IPS-18c (cell line): ENCODE data around the gene SLC4A1AP.
"Not testable (repeated sequence)": the region's sequence is repeated elsewhere in the genome, so short reads cannot be mapped to it uniquely, and the experiment has no call there.

Source experiments
- H3K4me3 ChIP-seq: 2 replicates; pipeline ENCODE4 v1.7.0; 2013; ENCODE audit warnings: low read depth, mild to moderate bottlenecking, low read length, moderate library complexity; ENCODE audit not compliant: insufficient read depth
- H3K9me3 ChIP-seq: one replicate; pipeline ENCODE4 v1.6.1; 2013; ENCODE audit warnings: mild to moderate bottlenecking, low read length, moderate library complexity; ENCODE audit not compliant: control insufficient read depth, insufficient read depth

Gene SLC4A1AP

DNA sequence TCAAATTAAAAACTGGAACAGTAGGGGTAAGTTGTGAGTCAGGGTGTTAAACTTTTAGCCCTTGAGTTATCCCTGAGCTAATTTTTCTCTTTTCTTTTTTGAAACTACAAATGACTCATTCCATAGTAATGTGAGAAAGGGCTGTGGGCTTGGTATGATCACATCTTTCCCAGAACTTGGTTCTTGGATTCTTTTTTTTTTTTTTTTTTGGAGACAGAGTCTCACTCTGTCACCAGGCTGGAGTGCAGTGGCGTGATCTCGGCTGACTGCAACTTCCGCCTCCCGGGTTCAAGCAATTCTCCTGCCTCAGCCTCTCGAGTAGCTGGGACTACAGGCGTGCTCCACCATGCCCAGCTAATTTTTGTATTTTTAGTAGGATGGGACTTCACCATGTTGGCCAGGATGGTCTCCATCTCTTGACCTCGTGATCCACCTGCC is 18.7 kb downstream of the SLC4A1AP start:
- H3K4me3 ChIP-seq, H3K9me3 ChIP-seq: not testable (repeated sequence)

DNA sequence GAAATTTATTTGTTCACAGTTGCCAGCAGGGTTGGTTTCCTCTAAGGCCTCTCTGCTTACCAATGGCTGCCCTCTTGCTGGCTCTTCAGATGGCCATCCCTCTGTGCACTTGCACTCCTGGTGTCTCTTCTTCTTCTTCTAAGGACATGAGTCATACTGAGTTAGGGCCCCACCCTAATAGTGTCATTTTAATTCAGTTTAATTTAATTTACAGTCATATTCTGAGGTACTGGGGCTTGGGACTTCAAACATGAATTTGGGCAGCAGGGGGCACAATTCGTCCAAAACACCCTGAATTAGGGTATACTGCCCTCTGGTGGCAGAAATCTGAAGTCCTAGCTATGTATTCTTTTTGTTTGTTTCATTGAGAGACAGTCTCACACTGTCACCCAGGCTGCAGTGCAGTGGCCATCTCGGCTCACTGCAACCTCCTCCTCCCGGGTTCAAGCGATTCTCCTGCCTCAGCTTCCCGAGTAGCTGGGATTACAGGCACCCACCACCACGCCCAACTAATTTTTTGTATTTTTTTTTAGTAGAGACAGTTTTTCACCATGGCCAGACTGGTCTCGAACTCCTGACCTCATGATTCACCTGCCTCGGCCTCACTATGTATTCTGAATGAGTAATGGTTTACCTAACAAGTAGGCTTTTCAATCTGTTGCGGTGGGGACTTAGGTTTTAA is 19.8 kb downstream of the SLC4A1AP start:
- H3K9me3 ChIP-seq = no peaks in the 10 kb centered on the region
- no peak overlapping the region for H3K4me3 ChIP-seq

DNA sequence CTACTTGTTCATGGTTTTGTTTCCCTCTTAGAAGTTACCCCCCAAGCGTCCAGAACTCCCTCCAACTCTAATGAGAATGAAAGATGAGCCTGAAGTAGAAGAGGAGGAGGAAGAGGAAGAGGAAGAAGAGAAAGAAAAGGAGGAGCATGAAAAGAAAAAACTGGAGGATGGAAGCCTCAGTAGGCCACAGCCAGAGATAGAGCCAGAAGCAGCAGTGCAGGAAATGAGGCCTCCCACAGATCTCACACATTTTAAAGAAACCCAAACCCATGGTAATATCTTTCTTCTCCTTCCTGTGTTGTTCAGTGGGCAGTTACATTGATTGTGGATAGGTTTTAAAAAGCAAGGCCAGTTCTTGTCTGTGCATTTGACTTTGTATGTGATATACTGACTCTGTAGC is 21.3 kb downstream of the SLC4A1AP start:
- H3K9me3 ChIP-seq, H3K4me3 ChIP-seq: not testable (repeated sequence)

DNA sequence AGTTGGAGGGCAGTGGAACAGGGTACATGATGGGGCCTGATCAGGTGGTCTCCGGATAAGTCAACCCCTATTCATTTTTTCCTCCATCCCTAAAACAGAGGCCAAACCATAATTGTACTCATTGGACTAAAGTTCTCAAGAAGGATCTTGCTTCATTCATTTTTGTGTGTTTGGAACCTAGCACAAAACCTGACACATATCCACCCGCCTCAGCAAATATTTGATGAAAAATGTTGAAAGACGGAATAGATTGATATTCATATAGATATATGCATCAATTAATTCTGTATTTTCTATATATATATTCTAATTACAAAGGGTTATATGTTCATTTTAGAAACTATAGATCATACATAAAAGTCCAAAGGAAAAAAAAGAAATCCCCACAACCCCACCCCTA is 21.9 kb downstream of the SLC4A1AP start:
- no peak overlapping the region for H3K4me3 ChIP-seq

DNA sequence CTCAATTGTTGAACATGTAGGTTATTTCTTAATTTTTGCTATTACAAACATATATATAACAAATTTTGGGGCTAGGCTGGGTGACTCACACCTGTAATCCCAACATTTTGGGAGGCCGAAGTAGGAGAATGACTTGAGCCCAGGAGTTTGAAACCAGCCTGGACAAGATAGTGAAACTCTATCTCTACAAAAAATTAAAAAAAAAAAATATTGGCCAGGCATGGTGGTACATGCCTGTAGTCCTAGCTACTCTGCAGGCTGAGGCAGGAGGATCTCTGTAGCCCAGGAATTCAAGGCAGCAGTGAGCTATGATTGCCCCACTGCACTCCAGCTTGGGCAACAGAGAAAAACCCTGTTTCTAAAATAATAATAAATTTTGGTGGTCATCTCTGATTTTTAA is 23.5 kb downstream of the SLC4A1AP start:
- Histone ChIP-seq H3K9me3 (no peaks in the 10 kb centered on the region), H3K4me3 (no peak overlapping the region)

More for the DNA sequence above, 21.9 kb downstream of the SLC4A1AP start:
- H3K9me3 ChIP-seq = no peaks in the 10 kb centered on the region

DNA sequence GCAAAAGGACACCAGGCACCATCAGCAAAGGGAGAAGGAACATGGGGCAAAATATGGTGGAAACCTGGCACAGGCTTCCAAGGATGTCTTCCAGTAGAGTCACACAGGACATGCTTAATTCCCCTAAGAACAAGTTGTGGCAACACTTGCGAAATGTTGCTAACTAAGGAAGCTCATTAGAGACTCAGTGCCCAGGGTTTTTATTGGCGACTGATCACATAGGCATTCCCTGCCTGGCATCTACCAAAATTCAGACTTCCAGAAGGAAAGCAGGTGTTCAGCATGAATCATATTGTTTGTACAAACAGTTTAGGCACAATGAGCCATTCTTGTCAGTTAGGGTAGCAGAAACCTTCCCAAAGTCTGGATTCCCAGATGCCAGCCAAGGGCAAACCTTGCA is 25.7 kb downstream of the SLC4A1AP start:
- H3K4me3 ChIP-seq = no peak overlapping the region

DNA sequence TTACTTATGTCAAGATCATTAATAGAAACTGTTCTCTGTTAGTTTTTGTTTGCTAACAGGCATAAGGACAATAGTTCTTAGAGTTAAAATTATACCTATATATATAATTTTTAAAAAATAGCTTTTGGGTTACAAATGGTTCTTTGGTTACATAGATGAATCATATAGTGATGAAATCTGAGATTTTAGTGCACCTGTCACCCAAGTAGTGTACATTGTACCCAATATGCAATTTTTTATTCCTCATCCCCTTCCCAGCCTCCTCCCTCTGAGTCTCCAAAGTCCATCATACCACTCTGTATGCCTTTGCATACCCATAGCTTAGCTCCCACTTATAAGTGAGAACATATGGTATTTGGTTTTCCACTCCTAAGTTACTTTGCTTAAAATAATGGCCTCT is 26.4 kb downstream of the SLC4A1AP start:
- no peaks in the 10 kb centered on the region for H3K9me3 ChIP-seq
- H3K4me3 ChIP-seq = no peak overlapping the region

More for the DNA sequence above, 25.7 kb downstream of the SLC4A1AP start:
- no peaks in the 10 kb centered on the region for H3K9me3 ChIP-seq

DNA sequence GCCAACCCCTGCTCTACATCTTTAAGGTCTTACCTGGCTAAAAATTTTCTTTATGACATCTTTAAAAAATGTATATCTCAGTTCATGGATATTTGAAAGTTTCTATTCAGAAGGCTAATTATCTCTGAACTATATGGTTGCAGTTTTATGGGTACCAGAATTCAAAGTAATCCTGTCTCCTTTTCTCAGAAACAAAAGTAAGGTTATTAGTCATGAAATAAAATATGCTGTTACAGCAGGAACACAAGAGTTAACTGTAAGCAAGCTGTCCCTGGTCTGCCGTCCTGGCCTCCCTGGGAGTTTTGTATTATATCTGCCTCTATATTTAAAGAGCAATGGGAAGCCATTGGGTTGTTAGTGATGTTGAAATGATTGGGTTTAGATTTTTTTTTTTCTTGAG is 34.0 kb downstream of the SLC4A1AP start:
- H3K9me3 ChIP-seq = no peaks in the 10 kb centered on the region
- H3K4me3 ChIP-seq = no peak overlapping the region

DNA sequence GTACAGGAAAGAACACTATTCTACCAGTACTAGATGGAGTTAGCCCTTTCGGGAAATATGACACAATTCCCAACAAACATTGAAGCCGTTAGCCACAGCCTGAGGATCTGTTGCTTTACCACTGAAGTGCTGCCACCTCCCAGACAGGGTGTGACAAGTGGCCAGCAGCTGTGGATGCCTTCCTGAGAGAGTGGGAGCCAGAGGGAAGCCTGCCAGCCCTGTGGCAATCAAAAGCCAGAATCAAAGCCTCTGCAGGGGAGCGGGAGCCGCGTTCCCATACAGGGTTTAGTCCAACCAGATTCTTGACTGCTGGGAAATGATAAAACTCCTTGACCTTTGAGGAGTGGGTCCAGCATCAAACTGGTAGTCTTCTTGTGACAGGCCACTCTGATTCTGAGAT is 38.0 kb downstream of the SLC4A1AP start:
- Histone ChIP-seq H3K4me3 (no peak overlapping the region), H3K9me3 (no peaks in the 10 kb centered on the region)

DNA sequence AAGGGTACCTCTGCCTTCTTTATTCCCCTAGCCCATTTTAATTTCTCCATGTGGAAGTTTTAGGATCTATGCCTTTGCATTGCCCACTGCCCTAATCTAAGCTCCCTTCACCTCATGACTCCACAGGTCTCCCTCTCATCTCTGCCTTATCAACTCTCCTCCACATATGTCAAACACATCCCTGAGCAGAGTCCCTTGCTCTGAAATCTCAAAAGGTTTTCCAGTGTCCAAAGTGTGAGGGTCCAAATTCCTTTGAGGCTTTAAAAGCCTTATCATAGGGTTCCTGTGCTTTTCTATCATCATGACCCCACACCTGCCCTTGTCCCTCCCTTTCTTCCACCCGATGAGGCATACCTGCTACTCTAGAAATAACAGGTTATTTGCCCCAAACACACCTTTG is 38.6 kb downstream of the SLC4A1AP start:
- H3K4me3 ChIP-seq = no peak overlapping the region
- H3K9me3 ChIP-seq = no peaks in the 10 kb centered on the region

DNA sequence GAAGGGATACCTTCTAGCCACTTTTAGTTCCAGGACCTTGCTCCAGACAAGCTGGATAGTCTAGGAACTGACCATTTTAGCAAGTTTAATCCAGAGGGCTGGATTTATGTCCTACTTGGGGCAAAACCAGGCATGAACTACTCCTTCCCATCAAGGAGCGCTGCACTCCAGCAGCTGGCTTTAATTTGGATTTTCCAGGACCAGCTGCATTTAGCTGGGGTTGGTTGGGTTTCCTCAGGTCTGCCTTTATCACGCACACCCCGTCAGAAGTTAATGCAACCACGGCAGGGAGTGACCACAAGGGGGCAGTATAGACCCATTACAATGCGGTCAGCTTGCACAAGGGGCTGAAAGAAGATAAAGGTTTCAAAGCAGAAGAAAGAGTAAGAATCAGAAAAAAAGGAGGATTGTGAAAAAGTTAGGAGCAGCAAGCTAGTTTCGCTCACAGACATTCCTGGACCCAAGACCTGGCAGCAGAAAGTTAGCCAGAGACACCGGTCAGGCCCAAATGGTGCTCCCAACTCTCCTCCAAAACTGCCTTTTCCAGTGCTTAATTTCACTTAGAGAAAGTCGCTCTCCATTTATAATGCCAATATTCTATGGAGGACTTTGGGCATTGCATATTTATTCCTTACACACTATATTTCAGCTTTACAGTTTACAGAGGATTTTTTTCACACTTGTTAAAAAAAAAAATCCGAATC is 40.1 kb downstream of the SLC4A1AP start:
- Histone ChIP-seq H3K9me3 (no peaks in the 10 kb centered on the region), H3K4me3 (no peak overlapping the region)

DNA sequence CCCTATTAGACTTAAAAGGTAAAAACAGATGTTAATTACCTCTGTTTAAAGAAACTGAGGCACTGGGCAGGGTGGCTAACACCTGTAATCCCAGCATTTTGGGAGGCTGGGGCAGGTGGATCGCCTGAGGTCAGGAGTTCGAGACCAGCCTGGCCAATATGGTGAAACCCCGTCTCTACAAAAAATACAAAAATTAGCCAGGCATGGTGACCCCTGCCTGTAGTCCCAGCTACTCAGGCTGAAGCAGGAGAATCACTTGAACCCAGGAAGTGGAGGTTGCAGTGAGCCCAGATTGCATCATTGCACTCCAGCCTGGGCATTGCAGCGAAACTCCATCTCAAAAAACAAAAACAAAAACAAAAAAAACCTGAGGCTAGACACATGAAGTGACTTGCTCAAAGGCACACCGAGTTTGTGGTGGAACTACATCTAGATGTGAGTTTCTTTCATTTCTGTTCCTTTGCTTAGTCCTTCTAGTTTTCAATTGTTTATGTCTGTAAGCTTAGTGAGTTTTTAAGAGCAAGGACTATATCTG is 40.7 kb downstream of the SLC4A1AP start:
- Histone ChIP-seq H3K9me3 (no peaks in the 10 kb centered on the region), H3K4me3 (no peak overlapping the region)

DNA sequence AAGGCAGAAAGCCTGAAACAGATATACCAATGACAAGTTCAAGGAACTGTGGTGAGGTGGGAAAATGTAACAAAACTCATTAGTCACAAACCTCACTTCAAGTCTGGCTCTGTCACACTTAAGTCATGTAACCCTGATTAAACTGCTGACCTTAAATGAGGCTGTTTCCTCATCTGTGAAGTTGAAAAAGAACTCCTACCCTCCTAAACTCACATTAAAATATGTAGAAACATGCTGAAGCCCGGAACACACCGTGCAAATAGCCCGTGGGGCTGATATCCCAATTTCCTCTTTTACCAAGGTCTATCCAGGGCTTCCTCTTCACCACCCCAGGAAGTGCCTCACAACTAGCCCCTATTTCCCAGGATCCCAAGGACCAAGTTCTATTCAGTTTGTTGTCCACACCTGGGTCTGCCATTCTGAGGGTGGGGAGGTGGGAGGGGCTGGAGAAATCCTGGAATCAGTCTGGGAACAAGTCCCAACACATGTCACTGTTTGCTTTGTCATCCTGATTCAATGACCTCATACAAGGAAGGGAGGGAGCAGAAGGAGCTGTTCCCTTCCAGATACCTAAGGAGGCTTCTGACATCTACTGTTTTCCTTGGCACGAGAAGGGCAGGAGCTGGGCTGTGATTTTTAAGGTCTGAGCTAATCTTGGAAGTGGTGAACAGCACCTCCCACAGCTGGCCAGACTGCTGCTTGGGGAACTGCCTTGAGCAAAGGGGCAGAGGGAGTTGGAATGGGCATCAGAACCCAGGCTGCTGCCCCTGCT is 42.3 kb downstream of the SLC4A1AP start:
- no peak overlapping the region for H3K4me3 ChIP-seq
- H3K9me3 ChIP-seq = no peaks in the 10 kb centered on the region

DNA sequence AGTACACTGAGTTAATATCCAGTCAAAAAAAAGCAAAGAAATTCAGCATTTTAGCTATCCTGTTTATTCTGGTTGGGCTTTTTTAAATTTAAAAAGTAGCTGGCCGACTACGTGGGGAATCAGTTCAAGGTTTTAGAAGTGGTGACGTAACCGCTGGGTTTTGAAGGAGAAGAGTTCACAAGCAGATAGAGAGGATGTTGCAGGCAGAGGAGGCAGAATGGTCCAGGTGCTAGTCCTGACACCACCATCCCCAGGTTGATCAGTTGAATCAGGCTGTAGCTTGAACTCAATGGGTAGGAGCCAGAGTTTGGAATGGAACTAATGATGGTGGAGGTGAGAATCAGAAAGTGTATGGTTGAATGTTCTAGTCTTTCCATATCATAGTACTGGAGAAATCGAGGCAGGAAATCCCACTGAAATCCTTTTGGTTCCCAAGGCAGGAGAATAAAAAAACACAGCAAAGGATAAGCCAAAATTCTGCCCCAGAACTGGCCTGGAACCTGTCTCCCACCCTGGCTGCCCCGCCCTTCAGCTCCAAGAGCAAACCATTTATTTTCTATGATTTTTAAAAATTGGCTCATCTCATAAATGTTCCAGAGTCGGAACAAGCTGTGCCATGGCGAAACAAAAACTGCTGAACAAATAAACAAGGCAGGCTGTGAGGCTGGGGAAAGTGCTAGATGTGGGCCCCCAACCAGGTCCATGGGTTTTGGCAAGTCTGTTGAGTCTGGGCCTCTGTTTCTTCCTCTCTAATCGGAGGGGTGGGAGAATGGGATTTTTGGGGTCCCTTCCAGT is 44.0 kb downstream of the SLC4A1AP start:
- no peak overlapping the region for H3K4me3 ChIP-seq

DNA sequence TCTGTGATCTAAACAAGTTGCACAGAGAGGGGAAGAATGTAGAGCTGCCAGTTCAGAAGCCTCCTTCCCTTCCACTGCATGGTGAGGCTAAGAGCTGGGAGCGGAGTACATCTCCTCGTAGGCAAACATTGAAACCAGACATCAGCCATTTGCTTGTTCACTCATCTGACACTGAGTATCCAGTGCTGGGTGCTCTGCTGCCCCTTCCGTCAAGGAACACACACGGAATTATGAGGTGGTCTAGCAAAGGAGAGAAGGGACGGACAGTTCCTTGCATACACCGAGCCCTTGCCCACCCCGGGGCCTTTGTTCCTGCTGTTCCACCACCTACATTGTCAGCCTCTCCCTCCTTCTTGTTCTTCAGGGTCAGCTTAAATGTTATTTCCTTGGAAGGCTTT is 44.6 kb downstream of the SLC4A1AP start:
- no peaks in the 10 kb centered on the region for H3K9me3 ChIP-seq
- no peak overlapping the region for H3K4me3 ChIP-seq

More for the DNA sequence above, 44.0 kb downstream of the SLC4A1AP start:
- H3K9me3 ChIP-seq = no peaks in the 10 kb centered on the region

DNA sequence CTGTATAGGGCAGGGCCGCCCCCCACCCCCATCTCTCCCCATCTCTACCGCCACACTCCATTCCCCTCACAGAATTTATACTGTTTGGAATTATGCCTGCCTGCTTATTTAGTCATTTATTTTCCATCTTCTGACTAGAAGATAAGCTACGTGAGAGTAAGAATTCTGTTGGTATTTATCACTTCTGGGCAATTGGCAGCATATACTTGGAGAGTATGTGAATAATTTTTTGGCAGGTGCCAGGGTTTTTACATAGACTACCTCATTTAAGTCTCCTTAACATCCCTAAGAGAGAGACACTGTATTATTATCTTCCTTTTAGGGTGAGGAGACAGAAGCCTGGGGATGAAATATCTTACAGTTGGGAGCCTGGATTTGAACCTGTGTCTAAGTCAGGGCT is 45.0 kb downstream of the SLC4A1AP start:
- Histone ChIP-seq H3K4me3 (no peak overlapping the region), H3K9me3 (no peaks in the 10 kb centered on the region)

DNA sequence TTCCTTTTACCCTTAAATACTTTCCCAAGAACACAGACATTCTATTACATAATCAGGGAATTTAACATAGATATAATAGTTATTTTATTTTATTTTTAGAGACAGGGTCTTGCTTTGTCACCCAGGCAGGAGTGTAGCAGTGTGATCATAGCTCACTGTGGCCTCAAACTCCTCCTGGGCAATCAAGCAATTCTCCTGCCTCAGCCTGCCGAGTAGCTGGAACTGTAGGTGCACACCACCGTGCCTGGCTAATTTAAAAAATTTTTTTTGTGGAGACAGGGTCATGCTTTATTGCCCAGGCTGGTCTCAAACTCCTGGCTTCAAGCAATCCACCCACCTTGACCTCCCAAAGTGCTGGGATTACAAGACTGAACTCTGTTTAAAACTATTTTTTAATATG is 45.6 kb downstream of the SLC4A1AP start:
- Histone ChIP-seq H3K9me3 (no peaks in the 10 kb centered on the region), H3K4me3 (no peak overlapping the region)
